Stimulated activated CD4-positive, alpha-beta T cell treated with anti-CD3 and anti-CD28 coated beads, Interleukin-4, amount 100 ng/mL, for 48 hours (primary cell): Measurements from ENCODE around the gene MRPL37.
"Not testable (repeated sequence)": the region's sequence is repeated elsewhere in the genome, so short reads cannot be mapped to it uniquely, and the experiment has no call there.

ENCODE experiments used
- DNase-seq, 2 donors: peaks; one replicate each; pipeline ENCODE4 v3.0.0-alpha.2; 2020; ENCODE audit warnings: low read depth in 2 of 2

The MRPL37 gene

GRCh38 chr1:54172614-54173599 lies 27.1 kb upstream of the MRPL37 start:
- DNase-seq = no peak

- no peak for DNase-seq
These were observed 26.3 kb upstream of the MRPL37 start for GRCh38 chr1:54173681-54174080.

GRCh38 chr1:54174106-54174505 lies 25.9 kb upstream of the MRPL37 start:
- DNase-seq = no peak

- no peak for DNase-seq
These were observed 23.2 kb upstream of the MRPL37 start for GRCh38 chr1:54176621-54177327.

- DNase-seq = no peak
These were observed 22.2 kb upstream of the MRPL37 start for GRCh38 chr1:54177726-54178125.

GRCh38 chr1:54178296-54179070 lies 21.5 kb upstream of the MRPL37 start:
- no peak for DNase-seq

GRCh38 chr1:54180701-54181360 lies 19.1 kb upstream of the MRPL37 start:
- no peak for DNase-seq

- DNase-seq = no peak
These were observed 13.9 kb upstream of the MRPL37 start for GRCh38 chr1:54186056-54186455.

- no peak for DNase-seq
These were observed 11.7 kb upstream of the MRPL37 start for GRCh38 chr1:54188291-54188690.

- DNase-seq = no peak
These were observed 9.4 kb upstream of the MRPL37 start for GRCh38 chr1:54190526-54190925.

GRCh38 chr1:54191525-54191924 lies 8.4 kb upstream of the MRPL37 start:
- DNase-seq = no peak

- DNase-seq = no peak
These were observed 6.5 kb upstream of the MRPL37 start for GRCh38 chr1:54193453-54193852.

GRCh38 chr1:54199151-54199764 lies 709 bp upstream of the MRPL37 start:
- no peak for DNase-seq

GRCh38 chr1:54200519-54200997 lies 591 bp downstream of the MRPL37 start:
- DNase-seq = peak; percentile 12 to 15

GRCh38 chr1:54204199-54204598 lies 4.2 kb downstream of the MRPL37 start:
- DNase-seq = no peak

- DNase-seq = no peak
These were observed 7.3 kb downstream of the MRPL37 start for GRCh38 chr1:54207287-54207686.

GRCh38 chr1:54207896-54208295 lies 7.9 kb downstream of the MRPL37 start:
- not testable (repeated sequence) for DNase-seq

GRCh38 chr1:54212872-54213271 lies 12.9 kb downstream of the MRPL37 start:
- no peak for DNase-seq

- no peak for DNase-seq
These were observed 15.6 kb downstream of the MRPL37 start for GRCh38 chr1:54215523-54215922.

- no peak for DNase-seq
These were observed 19.1 kb downstream of the MRPL37 start for GRCh38 chr1:54218883-54219687.
